Stimulated activated CD4-positive, alpha-beta T cell treated with anti-CD3 and anti-CD28 coated beads, Interleukin-4, amount 100 ng/mL, for 48 hours (primary cell): Measurements from ENCODE around the gene HNRNPUL2.
"Not testable (repeated sequence)": the region's sequence is repeated elsewhere in the genome, so short reads cannot be mapped to it uniquely, and the experiment has no call there.

Experiments
- DNase-seq, 2 donors: peaks; one replicate each; pipeline ENCODE4 v3.0.0-alpha.2; 2020; ENCODE audit warnings: low read depth in 2 of 2

HNRNPUL2 gene

DNA sequence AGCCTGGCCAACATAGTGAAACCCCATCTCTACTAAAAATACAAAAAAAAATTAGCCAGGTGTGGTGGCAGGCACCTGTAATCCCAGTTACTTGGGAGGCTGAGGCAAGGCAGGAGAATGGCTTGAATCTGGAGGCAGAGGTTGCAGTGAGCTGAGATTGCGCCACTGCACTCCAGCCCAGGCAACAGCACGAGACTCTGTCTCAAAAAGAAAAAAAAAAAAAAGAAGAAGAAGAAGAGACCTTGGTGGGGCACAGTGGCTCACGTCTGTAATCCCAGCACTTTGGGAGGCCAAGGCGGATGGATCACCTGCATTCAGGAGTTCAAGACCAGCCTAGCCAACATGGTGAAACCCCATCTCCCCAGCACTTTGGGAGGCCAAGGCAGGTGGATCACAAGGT is 23.3 kb downstream of the HNRNPUL2 start:
- not testable (repeated sequence) for DNase-seq

GRCh38 chr11:62702246-62702645 is 25.0 kb downstream of the HNRNPUL2 start:
- no peak for DNase-seq

DNA sequence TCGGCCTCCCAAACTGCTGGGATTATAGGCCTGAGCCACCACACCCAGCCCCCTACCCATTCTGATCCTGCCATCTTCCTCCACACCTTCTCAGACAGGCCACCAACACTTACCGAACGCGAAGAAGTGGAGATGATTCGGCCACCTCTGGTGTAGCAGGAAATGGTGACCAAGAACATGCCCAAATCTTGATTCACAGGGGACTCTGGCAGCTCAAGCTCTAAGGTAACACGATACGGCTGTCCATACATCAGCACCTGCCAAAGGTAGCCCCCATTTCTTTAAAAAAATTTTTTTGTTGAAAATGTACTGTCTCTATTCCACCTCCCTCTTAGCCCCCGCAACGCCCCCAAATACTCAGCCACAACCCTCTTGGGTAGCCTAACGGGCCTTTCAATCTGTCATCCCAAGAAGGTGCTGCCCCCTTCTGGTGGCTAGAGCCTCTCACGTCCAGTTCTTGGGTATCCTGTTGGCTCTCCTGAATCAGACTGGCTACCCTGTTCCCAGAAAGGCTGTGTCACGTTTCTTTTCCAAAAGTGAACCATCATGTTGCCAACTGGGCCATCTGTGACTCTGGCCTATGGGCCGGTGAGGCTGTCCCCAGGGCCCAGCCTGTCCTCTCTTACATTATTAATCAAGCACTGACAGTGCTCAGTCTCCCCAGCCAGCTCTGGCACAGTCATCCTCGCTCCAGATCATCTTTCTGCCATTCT is 32.6 kb downstream of the HNRNPUL2 start:
- DNase-seq: peak; percentile 65 to 66

GRCh38 chr11:62693624-62694023 is 33.6 kb downstream of the HNRNPUL2 start:
- not testable (repeated sequence) for DNase-seq

DNA sequence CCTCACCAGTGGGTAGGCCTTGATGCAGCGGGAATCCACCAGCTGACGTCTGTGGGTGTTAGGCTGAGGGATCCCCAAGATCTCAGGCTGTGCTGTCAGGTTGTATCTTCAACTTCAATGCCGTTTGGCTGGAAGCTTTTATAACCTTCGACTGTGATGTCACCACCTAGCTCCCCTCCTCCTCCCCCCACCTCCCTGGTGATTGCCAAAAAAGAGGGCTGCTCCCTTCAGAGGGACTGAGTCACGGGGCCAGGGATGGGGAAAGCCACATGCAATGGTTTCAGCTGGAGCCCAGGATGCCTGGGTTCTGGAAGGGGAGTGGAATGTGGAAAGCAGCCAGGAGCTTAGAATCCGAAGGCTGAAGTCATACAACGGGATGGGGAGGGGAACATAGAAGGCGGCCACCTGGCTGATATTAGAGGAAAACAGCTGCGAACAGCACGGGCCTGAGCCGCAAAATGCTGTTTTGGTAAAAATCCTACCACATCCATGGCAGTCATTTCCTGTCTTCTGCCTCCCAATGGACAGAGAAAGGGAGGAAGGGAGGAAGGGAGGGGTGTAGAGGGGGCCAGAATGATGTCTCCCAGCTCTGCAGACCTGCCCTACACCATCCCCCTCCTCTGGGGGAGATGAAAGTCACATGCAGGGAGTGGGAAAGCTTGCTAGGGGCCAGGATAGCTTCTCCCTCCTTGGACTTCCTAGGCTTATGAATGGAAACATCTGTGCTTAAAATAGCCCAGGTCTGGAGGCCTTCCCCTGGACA is 37.7 kb downstream of the HNRNPUL2 start, which contains the start of gene LRRN4CL:
TSS of gene LRRN4CL (minus strand) at position 110 of the 763 bp plus-strand sequence. CDS start 1,022 bp downstream, outside the sequence.
- DNase-seq: no peak

DNA sequence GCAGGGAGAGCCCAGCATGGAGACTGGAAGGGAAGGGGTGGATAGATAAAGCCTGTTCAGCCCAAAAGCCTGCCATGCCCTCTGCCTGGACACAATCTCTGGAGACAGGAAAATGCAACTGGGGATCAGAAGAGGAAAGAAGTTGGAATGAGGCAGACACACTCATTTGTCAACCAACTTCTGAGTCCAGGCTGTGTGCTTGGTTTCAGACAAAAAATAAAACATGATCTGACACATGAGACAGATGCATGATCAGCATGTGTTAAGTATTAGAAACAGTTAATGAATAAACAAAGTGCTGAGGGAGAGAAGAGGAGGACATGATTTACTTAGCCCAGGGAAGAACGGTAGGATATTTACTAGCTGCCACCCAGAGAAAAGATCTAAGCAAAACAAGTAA is 38.8 kb downstream of the HNRNPUL2 start:
- DNase-seq: no peak

DNA sequence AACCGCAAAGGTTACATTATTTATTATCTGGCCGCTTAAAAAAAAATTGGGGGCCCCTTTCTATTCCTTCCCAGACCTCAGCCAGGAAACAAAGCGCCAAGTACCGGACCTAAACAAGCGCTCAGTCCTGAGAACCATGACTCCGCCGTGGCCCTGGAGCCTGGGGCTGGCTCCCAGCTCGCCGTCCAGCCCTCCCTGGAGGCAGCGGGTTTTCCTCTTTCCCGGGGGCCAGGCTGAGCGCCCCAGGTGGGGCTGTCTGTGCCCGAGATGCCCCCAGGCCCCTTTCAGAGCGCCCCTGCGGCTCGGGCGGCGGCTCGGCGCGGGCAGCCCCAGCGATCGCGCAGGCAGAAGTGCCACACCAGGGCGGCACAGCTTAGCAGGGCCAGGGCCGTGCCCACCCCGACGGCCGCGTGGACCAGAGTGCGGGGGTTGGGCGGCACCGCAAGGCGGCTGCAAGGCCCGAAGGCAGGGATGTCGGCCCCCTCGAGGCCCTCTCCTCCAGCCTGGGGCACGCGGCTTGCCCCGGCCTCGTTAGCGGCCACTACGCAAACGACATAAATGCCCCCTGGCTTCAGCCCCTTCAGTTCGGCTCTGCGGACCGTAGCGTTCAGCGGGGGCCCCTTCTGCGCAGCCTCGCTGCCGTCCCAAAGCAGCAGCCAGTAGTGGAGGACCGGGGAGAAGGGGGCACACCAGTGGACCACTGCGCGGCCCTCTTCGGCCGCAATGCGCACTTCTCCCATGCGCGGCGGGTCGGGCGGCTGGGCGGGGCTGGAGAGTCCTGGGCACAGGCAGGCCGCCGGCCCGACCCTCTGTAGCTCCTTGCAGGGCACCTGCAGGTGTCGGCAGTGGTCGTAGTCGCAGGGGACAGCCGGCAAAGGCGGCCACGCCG is 39.5 kb downstream of the HNRNPUL2 start:
- no peak for DNase-seq

DNA sequence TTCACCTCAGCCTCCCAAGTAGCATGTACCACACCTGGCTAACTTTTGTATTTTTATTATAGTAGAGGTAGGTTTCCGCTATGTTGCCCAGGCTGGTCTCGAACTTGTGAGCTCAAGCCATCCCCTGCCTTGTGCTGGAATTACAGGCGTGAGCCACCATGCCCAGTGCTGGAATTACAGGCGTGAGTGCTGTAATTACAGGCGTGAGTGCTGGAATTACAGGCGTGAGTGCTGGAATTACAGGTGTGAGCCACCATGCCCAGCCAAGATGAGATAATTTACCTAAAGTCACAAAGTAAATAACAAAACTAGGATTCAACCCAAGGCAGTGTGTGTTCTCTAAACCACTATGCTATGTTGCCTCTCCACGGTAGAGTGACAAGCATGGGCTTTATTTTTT is 44.7 kb downstream of the HNRNPUL2 start:
- no peak for DNase-seq

DNA sequence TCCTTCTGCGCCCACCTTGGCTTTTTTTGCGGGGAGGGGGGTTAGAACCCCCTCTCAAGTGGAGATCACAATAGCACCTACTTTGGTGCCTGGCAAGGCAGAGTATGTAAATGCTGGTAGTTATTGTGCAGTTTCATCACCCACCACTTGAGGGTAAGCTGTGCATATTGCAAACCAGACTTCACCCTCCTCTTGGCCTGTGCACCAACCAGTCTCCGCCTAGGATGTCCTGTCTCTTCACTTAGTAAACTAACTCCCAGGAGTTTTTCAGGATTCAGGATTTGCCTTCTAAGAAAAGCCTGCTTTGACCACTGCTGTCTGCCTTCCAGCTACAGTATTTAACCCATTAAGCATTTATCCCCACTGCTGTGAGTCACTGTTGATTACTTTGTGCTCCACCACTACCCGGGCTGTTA is 46.4 kb downstream of the HNRNPUL2 start:
- DNase-seq: no peak

GRCh38 chr11:62678770-62679696 is 48.2 kb downstream of the HNRNPUL2 start, which contains the start of gene UBXN1:
UBXN1 (minus strand) TSS chr11:62679073; CDS start chr11:62678923, 150 bp downstream.
- peak; percentile 76 to 89 for DNase-seq

- DNase-seq: no peak
Observed at GRCh38 chr11:62678433-62678769, 48.9 kb downstream of the HNRNPUL2 start.

GRCh38 chr11:62677714-62678113 is 49.5 kb downstream of the HNRNPUL2 start:
- no peak for DNase-seq

GRCh38 chr11:62677156-62677555 is 50.1 kb downstream of the HNRNPUL2 start:
- no peak for DNase-seq

DNA sequence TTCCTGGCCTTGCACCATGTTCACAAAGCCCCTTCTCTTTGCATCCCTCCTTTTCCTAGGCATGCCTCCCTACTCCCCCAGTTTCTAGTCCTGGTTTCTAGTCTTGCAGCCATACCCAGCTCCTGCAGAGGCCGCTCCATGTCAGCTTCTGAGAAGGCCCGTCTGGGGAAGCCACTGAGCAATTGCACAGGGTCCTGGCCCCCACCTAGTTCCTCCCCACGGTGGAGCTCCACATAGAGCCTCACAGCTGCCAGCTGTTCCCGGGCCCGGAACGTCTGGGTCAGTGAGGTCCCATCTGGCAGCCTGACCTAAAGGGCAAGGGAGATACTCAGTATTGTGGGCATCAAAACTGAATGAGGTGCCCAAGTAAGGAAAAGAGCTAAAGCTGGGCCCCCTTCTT is 50.6 kb downstream of the HNRNPUL2 start:
- DNase-seq: no peak

GRCh38 chr11:62675415-62675814 is 51.8 kb downstream of the HNRNPUL2 start:
- DNase-seq: not testable (repeated sequence)

GRCh38 chr11:62673196-62673525 is 54.1 kb downstream of the HNRNPUL2 start:
- no peak for DNase-seq

DNA sequence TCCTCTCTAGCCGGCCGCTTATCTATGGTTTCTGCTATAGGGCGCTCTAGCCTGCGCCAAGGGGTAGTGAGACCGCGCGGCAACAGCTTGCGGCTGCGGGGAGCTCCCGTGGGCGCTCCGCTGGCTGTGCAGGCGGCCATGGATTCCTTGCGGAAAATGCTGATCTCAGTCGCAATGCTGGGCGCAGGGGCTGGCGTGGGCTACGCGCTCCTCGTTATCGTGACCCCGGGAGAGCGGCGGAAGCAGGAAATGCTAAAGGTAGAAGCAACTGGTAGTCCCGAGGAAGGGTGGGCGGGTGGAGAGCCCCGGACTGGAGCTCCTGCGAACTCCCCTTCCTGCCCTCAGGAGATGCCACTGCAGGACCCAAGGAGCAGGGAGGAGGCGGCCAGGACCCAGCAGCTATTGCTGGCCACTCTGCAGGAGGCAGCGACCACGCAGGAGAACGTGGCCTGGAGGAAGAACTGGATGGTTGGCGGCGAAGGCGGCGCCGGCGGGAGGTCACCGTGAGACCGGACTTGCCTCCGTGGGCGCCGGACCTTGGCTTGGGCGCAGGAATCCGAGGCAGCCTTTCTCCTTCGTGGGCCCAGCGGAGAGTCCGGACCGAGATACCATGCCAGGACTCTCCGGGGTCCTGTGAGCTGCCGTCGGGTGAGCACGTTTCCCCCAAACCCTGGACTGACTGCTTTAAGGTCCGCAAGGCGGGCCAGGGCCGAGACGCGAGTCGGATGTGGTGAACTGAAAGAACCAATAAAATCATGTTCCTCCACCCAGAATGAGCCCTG is 55.5 kb downstream of the HNRNPUL2 start, which contains the start of the genes LBHD1 and UQCC3:
TSS of gene LBHD1 (minus strand) at position 660 of the 782 bp plus-strand sequence. CDS start 2,236 bp downstream, outside the sequence.
TSS of gene UQCC3 (plus strand) at position 66 of the 782 bp plus-strand sequence. CDS start at position 139, 73 bp downstream.
- peak; percentile 60 to 70 for DNase-seq

DNA sequence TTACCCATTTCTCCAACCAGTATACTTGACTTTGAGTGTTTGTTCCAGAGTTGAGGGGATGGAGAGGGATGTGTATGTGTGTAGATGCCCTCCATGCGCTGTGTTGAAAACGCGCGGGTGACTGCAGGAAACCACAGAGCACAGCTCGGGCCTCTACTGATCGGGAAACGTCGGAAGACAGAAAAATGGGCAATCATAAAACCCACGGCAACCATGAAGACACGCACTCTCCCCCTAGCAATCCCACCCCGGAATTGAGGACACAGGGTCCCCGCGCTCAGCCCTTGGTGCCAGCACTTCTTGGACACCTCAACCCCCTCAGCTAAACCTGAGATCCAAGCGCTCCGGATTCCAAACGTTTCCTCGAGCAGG is 56.0 kb downstream of the HNRNPUL2 start:
- DNase-seq: no peak

DNA sequence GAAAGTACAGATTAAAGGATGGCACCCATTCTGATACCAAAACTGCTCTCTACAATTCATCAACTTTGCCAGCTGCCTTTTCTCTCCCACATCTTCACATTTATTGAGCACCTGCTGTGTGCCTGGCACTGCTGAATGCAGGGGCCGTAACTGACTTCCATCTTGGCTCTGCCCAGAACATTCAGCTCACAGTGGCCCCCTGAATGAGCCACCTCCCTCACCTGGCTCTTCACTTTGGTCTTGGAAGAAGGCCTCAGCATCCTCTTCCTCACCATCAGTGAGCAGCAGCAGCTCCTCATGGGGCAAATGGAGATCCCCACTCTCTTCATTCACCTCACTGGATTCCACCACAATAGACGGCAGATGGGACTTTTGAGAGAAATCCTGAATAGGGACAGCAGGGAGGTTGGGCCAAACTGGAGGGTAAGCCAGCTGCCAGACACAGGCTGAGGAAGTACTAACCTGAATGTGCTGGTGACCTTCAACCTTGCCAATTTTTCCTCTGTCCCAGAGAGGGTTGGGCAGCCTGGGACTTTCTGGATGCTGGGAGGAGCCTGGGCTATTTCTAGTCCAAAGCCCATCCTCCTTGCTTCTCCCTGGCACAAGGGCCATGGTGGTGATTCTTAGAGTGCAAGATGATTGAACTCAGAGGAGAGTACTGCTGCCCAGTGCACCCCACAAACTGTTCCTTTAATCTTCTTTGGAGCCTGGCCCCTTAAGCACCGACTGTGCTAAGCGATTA is 57.7 kb downstream of the HNRNPUL2 start:
- no peak for DNase-seq
